A549 (cell line): ENCODE results near the gene NCAPD2. TPM values are rescaled to one million over a fixed set of nuclear protein-coding genes. Genes with fewer than 3 reads are reported as not detected.

Experiments
- ATAC-seq, 2 experiments: fragments of 200-7000 bp in 1 of 2; fragments of >200 bp in 1 of 2; cut with Nextera tagmentation in 1 of 2; cut with Tn5 transposase in 1 of 2; 3 replicates each; pipeline versions ENCODE4 v1.8.0 to v1.9.1; 2018 to 2020; ENCODE audit warnings: mild to moderate bottlenecking in 1 of 2, moderate library complexity in 1 of 2
- CTCF ChIA-PET: fragments of 300-600 bp; sonication (Branson Sonifier 250); formaldehyde crosslinking; extraction: SDS; loops from one replicate; lab custom pipeline; 2021; ENCODE audit warnings: antibody characterized with exemption, inconsistent platforms; lab: Yijun Ruan, JAX
- POLR2A ChIA-PET: fragments of 350-600 bp; formaldehyde crosslinking; extraction: SDS; loops from one replicate; lab custom pipeline; 2021; ENCODE audit warnings: antibody characterized with exemption, inconsistent platforms; lab: Yijun Ruan, JAX
- DNase-seq, 2 experiments: peaks; one replicate each; pipeline versions ENCODE4 v3.0.0 to v3.0.0-alpha.2; 2011 to 2016; ENCODE audit warnings: low read depth in 1 of 2, low spot score in 1 of 2
- FAIRE-seq: peaks from 2 replicates; lab custom pipeline; 2011; peaks lifted over from hg19 to GRCh38; lab: Jason Lieb, UNC
- H3K27ac ChIP-seq, 2 experiments: fragments of >200 bp; sonication (Bioruptor Twin); formaldehyde crosslinking; 3 replicates each; pipeline ENCODE4 v1.5.1; 2016 to 2017
- H3K4me1 ChIP-seq: fragments of >200 bp; sonication (Bioruptor Twin); formaldehyde crosslinking; 3 replicates; pipeline ENCODE4 v1.6.1; 2016
- H3K4me2 ChIP-seq: fragments of >200 bp; sonication (Bioruptor Twin); formaldehyde crosslinking; 3 replicates; pipeline ENCODE4 v1.6.1; 2016
- H3K4me3 ChIP-seq: fragments of >200 bp; sonication (Bioruptor Twin); formaldehyde crosslinking; 3 replicates; pipeline ENCODE4 v1.5.1; 2016
- H3K9me3 ChIP-seq: fragments of >200 bp; sonication (Bioruptor Twin); formaldehyde crosslinking; 3 replicates; pipeline ENCODE4 v1.6.1; 2016
- CEBPB ChIP-seq, 2 experiments: fragments of >200 bp in 1 of 2; sonication (Bioruptor Twin) in 1 of 2; formaldehyde crosslinking in 1 of 2; IDR thresholded peaks; 2 replicates each; pipeline ENCODE4 v1.6.1; 2012 to 2016
- CHD2 ChIP-seq: fragments of 150-350 bp; IDR thresholded peaks from 2 replicates; pipeline ENCODE4 v1.6.1; 2014; ENCODE audit warnings: low read length; ENCODE audit not compliant: partially characterized antibody
- CHD4 ChIP-seq: fragments of 200-600 bp; sonication (generic); IDR thresholded peaks from 2 replicates; pipeline ENCODE4 v1.6.1; 2016; ENCODE audit warnings: antibody characterized with exemption, mild to moderate bottlenecking, borderline replicate concordance
- EHF ChIP-seq: fragments of 250-450 bp; sonication (Bioruptor Pico); IDR thresholded peaks from 2 replicates; pipeline ENCODE4 v1.5.0; 2020; ENCODE audit warnings: mild to moderate bottlenecking
- FOSB ChIP-seq: fragments of 250-450 bp; sonication (Bioruptor Pico); IDR thresholded peaks from 2 replicates; pipeline ENCODE4 v1.5.0; 2020; ENCODE audit warnings: mild to moderate bottlenecking, moderate library complexity
- FOSL2 ChIP-seq, 2 experiments: fragments of 450-650 bp in 1 of 2; fragments of >200 bp in 1 of 2; sonication (Bioruptor Twin) in 1 of 2; formaldehyde crosslinking; IDR thresholded peaks; 2 replicates each; pipeline versions ENCODE4 v1.5.0 to v1.6.1; 2016 to 2020; ENCODE audit warnings: mild to moderate bottlenecking in 1 of 2, moderate library complexity in 1 of 2
- FOXS1 ChIP-seq: fragments of 250-450 bp; sonication (Bioruptor Pico); IDR thresholded peaks from 2 replicates; pipeline ENCODE4 v1.5.0; 2020; ENCODE audit warnings: mild to moderate bottlenecking, moderate library complexity
- GATA3 ChIP-seq: IDR thresholded peaks from 2 replicates; pipeline ENCODE4 v1.6.1; 2012; ENCODE audit warnings: borderline replicate concordance
- JUN ChIP-seq, 2 experiments: fragments of >200 bp; sonication (Bioruptor Twin); formaldehyde crosslinking; IDR thresholded peaks; 2 replicates in 1 of 2; 3 replicates in 1 of 2; pipeline ENCODE4 v1.6.1; 2016 to 2017
- KDM1A ChIP-seq: fragments of 200-600 bp; sonication (generic); IDR thresholded peaks from 2 replicates; pipeline ENCODE4 v1.6.1; 2016; ENCODE audit warnings: low read depth, mild to moderate bottlenecking
- KDM5A ChIP-seq: fragments of 200-600 bp; sonication (generic); IDR thresholded peaks from 2 replicates; pipeline ENCODE4 v1.6.1; 2016; ENCODE audit warnings: antibody characterized with exemption, mild to moderate bottlenecking
- MAFK ChIP-seq: fragments of 450-650 bp; IDR thresholded peaks from 2 replicates; pipeline ENCODE4 v1.6.1; 2014; ENCODE audit not compliant: partially characterized antibody
- MAZ ChIP-seq: fragments of 150-350 bp; IDR thresholded peaks from 2 replicates; pipeline ENCODE4 v1.6.1; 2014; ENCODE audit warnings: antibody characterized with exemption, low read depth, low read length, borderline replicate concordance
- MYC ChIP-seq: IDR thresholded peaks from 2 replicates; pipeline ENCODE4 v1.6.1; 2012; ENCODE audit warnings: mild to moderate bottlenecking, inconsistent platforms, low read length, improper control_type of control experiment, borderline replicate concordance
- NPAS2 ChIP-seq: fragments of 250-450 bp; sonication (Bioruptor Pico); IDR thresholded peaks from 2 replicates; pipeline ENCODE4 v1.8.0; 2022; ENCODE audit warnings: mild to moderate bottlenecking, moderate library complexity, borderline replicate concordance
- NR3C1 ChIP-seq: fragments of >200 bp; sonication (Bioruptor Twin); formaldehyde crosslinking; IDR thresholded peaks from 3 replicates; pipeline ENCODE4 v1.6.1; 2017
- POLR2AphosphoS2 ChIP-seq: conservative IDR thresholded peaks from 2 replicates; pipeline ENCODE4 v1.6.1; 2012; ENCODE audit warnings: low read length, improper control_type of control experiment, inconsistent platforms
- RNF2 ChIP-seq: fragments of 200-600 bp; sonication (generic); IDR thresholded peaks from 2 replicates; pipeline ENCODE4 v1.6.1; 2016; ENCODE audit warnings: low read depth, mild to moderate bottlenecking, antibody characterized with exemption, moderate library complexity, borderline replicate concordance
- SMC3 ChIP-seq: fragments of >200 bp; sonication (Bioruptor Twin); formaldehyde crosslinking; IDR thresholded peaks from 3 replicates; pipeline ENCODE4 v1.6.1; 2018; ENCODE audit warnings: inconsistent platforms
- TFCP2L1 ChIP-seq: fragments of 250-450 bp; sonication (Bioruptor Pico); IDR thresholded peaks from 2 replicates; pipeline ENCODE4 v1.5.0; 2021; ENCODE audit warnings: mild to moderate bottlenecking
- TP53 ChIP-seq: fragments of 250-450 bp; sonication (Bioruptor Pico); IDR thresholded peaks from 2 replicates; pipeline ENCODE4 v1.5.0; 2021; ENCODE audit warnings: mild to moderate bottlenecking, moderate library complexity
- ZC3H11A ChIP-seq: fragments of 450-650 bp; IDR thresholded peaks from 2 replicates; pipeline ENCODE4 v1.6.1; 2014; ENCODE audit warnings: antibody characterized with exemption, mild to moderate bottlenecking
- ZFP36 ChIP-seq: fragments of 450-650 bp; IDR thresholded peaks from 2 replicates; pipeline ENCODE4 v1.6.1; 2014; ENCODE audit warnings: borderline replicate concordance; ENCODE audit not compliant: partially characterized antibody
- ZSCAN20 ChIP-seq: fragments of 250-450 bp; sonication (Bioruptor Pico); IDR thresholded peaks from 2 replicates; pipeline ENCODE4 v1.8.0; 2022; ENCODE audit warnings: mild to moderate bottlenecking, moderate library complexity
- WGBS: methylation state at CpG from one replicate; pipeline ENCODE4 v1.1.6; 2017; ENCODE audit errors: missing lambda C conversion rate; 5-methylcytosine and 5-hydroxymethylcytosine counted together
- polyA minus RNA-seq: library from RNA; depleted of rRNA, polyadenylated mRNA; stranded (reverse); fragments of >200 nt; gene quantifications from 2 replicates; pipeline ENCODE4 v1.2.3, GENCODE V29; 2011; rRNA and poly(A)+ RNA removed
- polyA plus RNA-seq, 4 experiments: library from polyadenylated mRNA; depleted of rRNA in 3 of 4; stranded (reverse); fragments of >200 nt; fragmentation: RNase III in 1 of 4; extraction: RNeasy Plus Mini Kit Qiagen cat#74134 plus additional on column Dnase treatment in 1 of 4; gene quantifications; 2 replicates in 3 of 4; 3 replicates in 1 of 4; pipeline ENCODE4 v1.2.3, GENCODE V29; 2011 to 2017
- TF ChIP-seq, protein P1 (sequence below): fragments of >200 bp; sonication (Bioruptor Twin); formaldehyde crosslinking; IDR thresholded peaks from 3 replicates; pipeline ENCODE4 v1.6.1; 2016
- TF ChIP-seq, protein P2 (sequence below): fragments of 450-650 bp; IDR thresholded peaks from 2 replicates; pipeline ENCODE4 v1.6.1; 2014; ENCODE audit warnings: antibody characterized with exemption
- TF ChIP-seq, protein P3 (sequence below): IDR thresholded peaks from 2 replicates; pipeline ENCODE4 v1.6.1; 2012
- TF ChIP-seq, protein P4 (sequence below): fragments of >200 bp; sonication (Bioruptor Twin); formaldehyde crosslinking; IDR thresholded peaks from 3 replicates; pipeline ENCODE4 v1.5.1; 2016
- TF ChIP-seq, protein P5 (sequence below): fragments of 150-350 bp; IDR thresholded peaks from 2 replicates; pipeline ENCODE4 v1.6.1; 2014; ENCODE audit warnings: low read depth, mild to moderate bottlenecking, low read length

The NCAPD2 gene, protein sequence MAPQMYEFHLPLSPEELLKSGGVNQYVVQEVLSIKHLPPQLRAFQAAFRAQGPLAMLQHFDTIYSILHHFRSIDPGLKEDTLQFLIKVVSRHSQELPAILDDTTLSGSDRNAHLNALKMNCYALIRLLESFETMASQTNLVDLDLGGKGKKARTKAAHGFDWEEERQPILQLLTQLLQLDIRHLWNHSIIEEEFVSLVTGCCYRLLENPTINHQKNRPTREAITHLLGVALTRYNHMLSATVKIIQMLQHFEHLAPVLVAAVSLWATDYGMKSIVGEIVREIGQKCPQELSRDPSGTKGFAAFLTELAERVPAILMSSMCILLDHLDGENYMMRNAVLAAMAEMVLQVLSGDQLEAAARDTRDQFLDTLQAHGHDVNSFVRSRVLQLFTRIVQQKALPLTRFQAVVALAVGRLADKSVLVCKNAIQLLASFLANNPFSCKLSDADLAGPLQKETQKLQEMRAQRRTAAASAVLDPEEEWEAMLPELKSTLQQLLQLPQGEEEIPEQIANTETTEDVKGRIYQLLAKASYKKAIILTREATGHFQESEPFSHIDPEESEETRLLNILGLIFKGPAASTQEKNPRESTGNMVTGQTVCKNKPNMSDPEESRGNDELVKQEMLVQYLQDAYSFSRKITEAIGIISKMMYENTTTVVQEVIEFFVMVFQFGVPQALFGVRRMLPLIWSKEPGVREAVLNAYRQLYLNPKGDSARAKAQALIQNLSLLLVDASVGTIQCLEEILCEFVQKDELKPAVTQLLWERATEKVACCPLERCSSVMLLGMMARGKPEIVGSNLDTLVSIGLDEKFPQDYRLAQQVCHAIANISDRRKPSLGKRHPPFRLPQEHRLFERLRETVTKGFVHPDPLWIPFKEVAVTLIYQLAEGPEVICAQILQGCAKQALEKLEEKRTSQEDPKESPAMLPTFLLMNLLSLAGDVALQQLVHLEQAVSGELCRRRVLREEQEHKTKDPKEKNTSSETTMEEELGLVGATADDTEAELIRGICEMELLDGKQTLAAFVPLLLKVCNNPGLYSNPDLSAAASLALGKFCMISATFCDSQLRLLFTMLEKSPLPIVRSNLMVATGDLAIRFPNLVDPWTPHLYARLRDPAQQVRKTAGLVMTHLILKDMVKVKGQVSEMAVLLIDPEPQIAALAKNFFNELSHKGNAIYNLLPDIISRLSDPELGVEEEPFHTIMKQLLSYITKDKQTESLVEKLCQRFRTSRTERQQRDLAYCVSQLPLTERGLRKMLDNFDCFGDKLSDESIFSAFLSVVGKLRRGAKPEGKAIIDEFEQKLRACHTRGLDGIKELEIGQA (N-terminal part only)
- polyA plus RNA-seq (2011; rRNA removed) (130 and 145 TPM in 2 replicates), polyA plus RNA-seq (2017; fragmentation: RNase III; extraction: RNeasy Plus Mini Kit Qiagen cat#74134 plus additional on column Dnase treatment) (76.1 to 82.0 TPM (median 77.3 TPM) in 3 replicates), polyA minus RNA-seq (163 and 187 TPM in 2 replicates)
- 86.9 and 90.0 TPM in 2 replicates for polyA plus RNA-seq (2012; cell fraction: cytosol; rRNA removed)
- polyA plus RNA-seq (2012; cell fraction: nucleus; rRNA removed) = 124 and 125 TPM in 2 replicates

DNA sequence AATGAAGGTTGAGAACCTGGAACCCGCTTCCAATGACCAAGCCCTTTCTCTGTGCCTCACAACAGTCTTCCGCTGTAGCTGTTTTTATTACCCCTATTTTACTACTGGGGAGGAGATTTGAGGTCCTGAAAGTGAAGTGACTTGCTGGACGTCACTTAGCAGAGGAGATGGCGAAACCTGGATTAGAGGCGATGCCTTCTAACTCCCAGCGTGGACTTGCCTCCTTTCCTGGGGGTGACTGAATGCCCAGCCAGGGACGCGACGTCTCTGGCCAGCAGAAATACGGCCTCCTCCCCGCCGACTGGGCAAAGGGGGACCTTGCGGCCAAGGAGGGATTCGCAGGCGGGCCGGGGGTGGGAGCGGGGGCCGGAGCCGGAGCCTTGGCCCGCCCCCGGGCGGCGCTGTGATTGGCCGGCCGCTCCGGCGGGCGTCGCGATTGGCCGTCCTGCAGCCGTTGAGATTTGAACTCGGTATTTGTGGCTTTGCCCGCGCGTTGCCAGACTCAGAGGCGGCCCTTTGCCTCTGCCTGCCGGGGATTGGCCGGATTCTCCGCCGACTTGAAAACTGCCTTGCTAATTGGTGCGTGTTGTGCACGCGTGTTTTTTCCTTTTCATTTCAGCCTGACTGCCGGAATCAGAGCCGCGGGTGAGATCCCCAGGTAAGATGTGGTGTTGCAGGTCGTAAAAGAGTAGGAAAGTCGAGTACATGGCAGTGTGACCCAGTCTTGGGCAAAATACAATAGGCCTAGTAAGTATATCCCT, at the start of gene NCAPD2:
NCAPD2 (plus strand) TSS at position 606 of the 761 bp plus-strand sequence. CDS start 997 bp downstream, outside the sequence.
- WGBS = 2% methylated on average over 43 of the region's 49 CpGs
- Histone ChIP-seq H3K4me3 (peak within 1 kb of the TSS; percentile 80), H3K4me2 (peak within 1 kb of the TSS; percentile 92), H3K9me3 (no peaks in the 10 kb centered on the region), H3K4me1 (peaks cover 25% of the 10 kb centered on the region), H3K27ac (peak within 1 kb of the TSS; percentile 90 to 93)
- peak; percentile 94 to 95 for ATAC-seq
- CTCF ChIA-PET = interaction anchor here (0.7 to 1.4 kb wide), 7 partner anchors 12 to 71 kb away, joined by 3 to 8 read pairs (median 3); partner anchors contain the start of gene VAMP1
- FAIRE-seq = peak; percentile 7
- DNase-seq = peak; percentile 90 to 98
- POLR2A ChIA-PET = interaction anchor here (0.7 to 1.8 kb wide), 20 partner anchors 9 to 259 kb away, joined by 3 to 39 read pairs (median 4); partner anchors contain the start of genes GAPDH, MLF2, NOP2 and VAMP1
- TF ChIP-seq, protein P1, sequence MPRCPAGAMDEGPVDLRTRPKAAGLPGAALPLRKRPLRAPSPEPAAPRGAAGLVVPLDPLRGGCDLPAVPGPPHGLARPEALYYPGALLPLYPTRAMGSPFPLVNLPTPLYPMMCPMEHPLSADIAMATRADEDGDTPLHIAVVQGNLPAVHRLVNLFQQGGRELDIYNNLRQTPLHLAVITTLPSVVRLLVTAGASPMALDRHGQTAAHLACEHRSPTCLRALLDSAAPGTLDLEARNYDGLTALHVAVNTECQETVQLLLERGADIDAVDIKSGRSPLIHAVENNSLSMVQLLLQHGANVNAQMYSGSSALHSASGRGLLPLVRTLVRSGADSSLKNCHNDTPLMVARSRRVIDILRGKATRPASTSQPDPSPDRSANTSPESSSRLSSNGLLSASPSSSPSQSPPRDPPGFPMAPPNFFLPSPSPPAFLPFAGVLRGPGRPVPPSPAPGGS = no peak
- TF ChIP-seq FOSB (CRISPR knock-in tag) (peak; percentile 92), CHD4 (no peak), KDM1A (no peak), KDM5A (no peak), NR3C1 (no peak), TFCP2L1 (no peak), MAFK (no peak), ZSCAN20 (CRISPR knock-in tag) (no peak), CEBPB (IDR thresholded peaks at IDR 0.05) (no peak; a peak in 1 of 4 replicates), ZC3H11A (no peak), NPAS2 (CRISPR knock-in tag) (no peak), EHF (CRISPR knock-in tag) (0 out of 2 replicates have a peak, but pooled peaks have one; percentile 25), CHD2 (no peak), MAZ (peak; percentile 62; the same call in 1 of the 2 replicates), TP53 (CRISPR knock-in tag) (no peak), ZFP36 (no peak), RNF2 (no peak), POLR2AphosphoS2 (no peak), FOSL2 (IDR thresholded peaks at IDR 0.05) (no peak), FOSL2 (CRISPR knock-in tag; IDR thresholded peaks at IDR 0.05) (no peak), GATA3 (no peak; the same call in 1 of the 2 replicates), MYC (peak; percentile 51; the same call in 1 of the 2 replicates), JUN (IDR thresholded peaks at IDR 0.05) (peak; percentile 69 to 82; a peak in 4 of 5 replicates), FOXS1 (CRISPR knock-in tag) (no peak), SMC3 (no peak)
- TF ChIP-seq, protein P2, sequence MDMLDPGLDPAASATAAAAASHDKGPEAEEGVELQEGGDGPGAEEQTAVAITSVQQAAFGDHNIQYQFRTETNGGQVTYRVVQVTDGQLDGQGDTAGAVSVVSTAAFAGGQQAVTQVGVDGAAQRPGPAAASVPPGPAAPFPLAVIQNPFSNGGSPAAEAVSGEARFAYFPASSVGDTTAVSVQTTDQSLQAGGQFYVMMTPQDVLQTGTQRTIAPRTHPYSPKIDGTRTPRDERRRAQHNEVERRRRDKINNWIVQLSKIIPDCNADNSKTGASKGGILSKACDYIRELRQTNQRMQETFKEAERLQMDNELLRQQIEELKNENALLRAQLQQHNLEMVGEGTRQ = no peak
- TF ChIP-seq, protein P3, sequence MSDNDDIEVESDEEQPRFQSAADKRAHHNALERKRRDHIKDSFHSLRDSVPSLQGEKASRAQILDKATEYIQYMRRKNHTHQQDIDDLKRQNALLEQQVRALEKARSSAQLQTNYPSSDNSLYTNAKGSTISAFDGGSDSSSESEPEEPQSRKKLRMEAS = peak; percentile 88
- TF ChIP-seq, protein P4, sequence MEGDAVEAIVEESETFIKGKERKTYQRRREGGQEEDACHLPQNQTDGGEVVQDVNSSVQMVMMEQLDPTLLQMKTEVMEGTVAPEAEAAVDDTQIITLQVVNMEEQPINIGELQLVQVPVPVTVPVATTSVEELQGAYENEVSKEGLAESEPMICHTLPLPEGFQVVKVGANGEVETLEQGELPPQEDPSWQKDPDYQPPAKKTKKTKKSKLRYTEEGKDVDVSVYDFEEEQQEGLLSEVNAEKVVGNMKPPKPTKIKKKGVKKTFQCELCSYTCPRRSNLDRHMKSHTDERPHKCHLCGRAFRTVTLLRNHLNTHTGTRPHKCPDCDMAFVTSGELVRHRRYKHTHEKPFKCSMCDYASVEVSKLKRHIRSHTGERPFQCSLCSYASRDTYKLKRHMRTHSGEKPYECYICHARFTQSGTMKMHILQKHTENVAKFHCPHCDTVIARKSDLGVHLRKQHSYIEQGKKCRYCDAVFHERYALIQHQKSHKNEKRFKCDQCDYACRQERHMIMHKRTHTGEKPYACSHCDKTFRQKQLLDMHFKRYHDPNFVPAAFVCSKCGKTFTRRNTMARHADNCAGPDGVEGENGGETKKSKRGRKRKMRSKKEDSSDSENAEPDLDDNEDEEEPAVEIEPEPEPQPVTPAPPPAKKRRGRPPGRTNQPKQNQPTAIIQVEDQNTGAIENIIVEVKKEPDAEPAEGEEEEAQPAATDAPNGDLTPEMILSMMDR = no peak
- TF ChIP-seq, protein P5, sequence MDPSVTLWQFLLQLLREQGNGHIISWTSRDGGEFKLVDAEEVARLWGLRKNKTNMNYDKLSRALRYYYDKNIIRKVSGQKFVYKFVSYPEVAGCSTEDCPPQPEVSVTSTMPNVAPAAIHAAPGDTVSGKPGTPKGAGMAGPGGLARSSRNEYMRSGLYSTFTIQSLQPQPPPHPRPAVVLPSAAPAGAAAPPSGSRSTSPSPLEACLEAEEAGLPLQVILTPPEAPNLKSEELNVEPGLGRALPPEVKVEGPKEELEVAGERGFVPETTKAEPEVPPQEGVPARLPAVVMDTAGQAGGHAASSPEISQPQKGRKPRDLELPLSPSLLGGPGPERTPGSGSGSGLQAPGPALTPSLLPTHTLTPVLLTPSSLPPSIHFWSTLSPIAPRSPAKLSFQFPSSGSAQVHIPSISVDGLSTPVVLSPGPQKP = no peak
